ENCODE results near the gene ACOT7. TPM values are rescaled to one million over a fixed set of nuclear protein-coding genes. Genes with fewer than 3 reads are reported as not detected.
"Not testable (repeated sequence)": the region's sequence is repeated elsewhere in the genome, so short reads cannot be mapped to it uniquely, and the experiment has no call there.

ACOT7 gene
- total and polyA plus RNA-seq, 12 donors: 4.0 to 40.4 (median 8.6) TPM

DNA sequence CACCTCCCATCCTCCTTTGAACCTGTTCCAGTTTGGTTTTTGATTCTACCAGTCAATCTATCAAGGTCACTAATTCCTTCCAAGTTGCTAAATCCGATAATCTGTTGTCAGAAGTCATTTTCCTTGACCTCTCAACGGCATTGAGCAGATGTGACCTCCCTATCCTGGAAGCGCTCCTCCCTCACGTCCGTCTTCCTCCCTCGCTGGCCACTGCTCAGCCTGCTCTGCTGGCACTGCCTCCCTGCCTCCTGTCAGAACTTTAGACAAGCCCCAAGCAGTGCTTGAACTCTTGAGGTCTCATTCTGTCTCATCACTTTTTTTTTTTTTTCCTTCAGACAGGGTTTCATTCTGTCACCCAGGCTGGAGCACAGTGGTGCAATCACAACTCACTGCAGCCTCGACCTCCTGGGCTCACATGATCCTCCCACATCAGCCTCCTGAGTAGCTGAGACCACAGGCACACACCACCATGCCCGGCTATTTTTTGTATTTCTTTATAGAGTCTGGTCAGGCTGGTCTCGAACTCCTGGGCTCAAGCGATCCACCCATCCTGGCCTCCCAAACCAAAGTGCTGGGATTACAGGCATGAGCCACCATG lies 4.4 kb upstream of the ACOT7 start:
- H3K4me3 ChIP-seq: no peak overlapping the region
- DNase-seq: no peak
- TF ChIP-seq, protein P1, sequence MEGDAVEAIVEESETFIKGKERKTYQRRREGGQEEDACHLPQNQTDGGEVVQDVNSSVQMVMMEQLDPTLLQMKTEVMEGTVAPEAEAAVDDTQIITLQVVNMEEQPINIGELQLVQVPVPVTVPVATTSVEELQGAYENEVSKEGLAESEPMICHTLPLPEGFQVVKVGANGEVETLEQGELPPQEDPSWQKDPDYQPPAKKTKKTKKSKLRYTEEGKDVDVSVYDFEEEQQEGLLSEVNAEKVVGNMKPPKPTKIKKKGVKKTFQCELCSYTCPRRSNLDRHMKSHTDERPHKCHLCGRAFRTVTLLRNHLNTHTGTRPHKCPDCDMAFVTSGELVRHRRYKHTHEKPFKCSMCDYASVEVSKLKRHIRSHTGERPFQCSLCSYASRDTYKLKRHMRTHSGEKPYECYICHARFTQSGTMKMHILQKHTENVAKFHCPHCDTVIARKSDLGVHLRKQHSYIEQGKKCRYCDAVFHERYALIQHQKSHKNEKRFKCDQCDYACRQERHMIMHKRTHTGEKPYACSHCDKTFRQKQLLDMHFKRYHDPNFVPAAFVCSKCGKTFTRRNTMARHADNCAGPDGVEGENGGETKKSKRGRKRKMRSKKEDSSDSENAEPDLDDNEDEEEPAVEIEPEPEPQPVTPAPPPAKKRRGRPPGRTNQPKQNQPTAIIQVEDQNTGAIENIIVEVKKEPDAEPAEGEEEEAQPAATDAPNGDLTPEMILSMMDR (IDR thresholded peaks at IDR 0.05): no peak
- ATAC-seq: no peak
- H3K27me3 ChIP-seq: no peaks in the 10 kb centered on the region
- no peaks in the 10 kb centered on the region for H3K36me3 ChIP-seq
- H3K27ac ChIP-seq: no peak overlapping the region
- peaks cover 0 to 7% (median 5%) of the 10 kb centered on the region in 9 donors for H3K4me1 ChIP-seq
- intact Hi-C loops (cut with DNase I): loop anchor here in 3 of 10 donors (5.0 to 10.0 kb wide), 2 partner anchors 36 to 143 kb away; no protein-coding TSS in a partner anchor
- 63 to 71% methylated on average over 10 of the region's 10 CpGs for WGBS, 2 donors
- H3K9me3 ChIP-seq: no peaks in the 10 kb centered on the region

DNA sequence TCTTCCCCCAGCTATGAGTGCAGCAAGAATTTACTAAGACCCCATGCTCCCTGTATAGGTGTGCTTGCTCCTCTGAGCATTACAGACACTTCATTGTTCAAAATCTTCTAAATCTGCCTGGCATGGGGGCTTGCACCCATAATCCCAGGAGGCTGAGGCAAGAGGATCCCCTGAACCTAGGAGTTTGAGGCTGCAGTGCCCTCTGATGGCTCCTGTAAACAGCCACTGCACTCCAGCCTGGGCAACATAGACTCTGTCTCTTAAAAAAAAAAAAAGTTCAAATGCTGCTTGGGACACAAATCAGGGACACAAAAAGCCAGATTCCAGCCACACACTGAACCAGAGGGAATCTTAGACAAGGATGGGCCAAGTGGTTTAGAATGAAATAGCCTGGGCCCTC lies 3.4 kb upstream of the ACOT7 start:
- DNase-seq (no peak), ATAC-seq (no peak)
- TF ChIP-seq, protein P1 (IDR thresholded peaks at IDR 0.05): no peak
- no peaks in the 10 kb centered on the region for H3K27me3 ChIP-seq
- no peak overlapping the region for H3K27ac ChIP-seq
- H3K4me3 ChIP-seq: no peak overlapping the region
- intact Hi-C loops (cut with DNase I): loop anchor here in 3 of 10 donors (5.0 to 10.0 kb wide), 2 partner anchors 35 to 142 kb away; no protein-coding TSS in a partner anchor
- H3K9me3 ChIP-seq: no peaks in the 10 kb centered on the region
- H3K36me3 ChIP-seq: no peaks in the 10 kb centered on the region
- H3K4me1 ChIP-seq: peaks cover 5 to 15% (median 13%) of the 10 kb centered on the region in 9 donors

DNA sequence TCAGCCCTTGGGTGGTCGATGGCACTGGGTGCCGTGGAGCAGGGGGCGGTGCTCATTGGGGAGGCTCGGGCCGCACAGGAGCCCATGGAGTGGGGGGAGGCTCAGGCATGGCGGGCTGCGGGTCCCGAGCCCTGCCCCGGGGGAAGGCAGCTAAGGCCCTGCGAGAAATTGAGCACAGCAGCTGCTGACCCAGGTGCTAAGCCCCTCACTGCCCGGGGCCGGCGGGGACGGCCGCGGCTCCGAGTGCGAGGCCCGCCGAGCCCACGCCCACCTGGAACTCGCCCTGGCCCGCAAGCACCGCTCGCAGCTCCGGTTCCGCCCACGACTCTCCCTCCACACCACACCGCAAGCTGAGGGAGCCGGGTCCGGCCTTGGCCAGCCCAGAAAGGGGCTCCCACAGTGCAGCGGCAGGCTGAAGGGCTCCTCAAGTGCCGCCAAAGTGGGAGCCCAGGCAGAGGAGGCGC lies 2.2 kb upstream of the ACOT7 start:
- intact Hi-C loops (cut with DNase I): loop anchor here in 3 of 10 donors (5.0 to 10.0 kb wide), 2 partner anchors 34 to 141 kb away; no protein-coding TSS in a partner anchor
- not testable (repeated sequence) for DNase-seq, H3K27me3 ChIP-seq, H3K9me3 ChIP-seq, H3K4me3 ChIP-seq, H3K27ac ChIP-seq, ATAC-seq, H3K36me3 ChIP-seq
- H3K4me1 ChIP-seq: peaks cover 5 to 16% (median 13%) of the 10 kb centered on the region in 9 donors
- WGBS, 2 donors: 94 to 95% methylated on average over 25 to 34 of the region's 34 CpGs

DNA sequence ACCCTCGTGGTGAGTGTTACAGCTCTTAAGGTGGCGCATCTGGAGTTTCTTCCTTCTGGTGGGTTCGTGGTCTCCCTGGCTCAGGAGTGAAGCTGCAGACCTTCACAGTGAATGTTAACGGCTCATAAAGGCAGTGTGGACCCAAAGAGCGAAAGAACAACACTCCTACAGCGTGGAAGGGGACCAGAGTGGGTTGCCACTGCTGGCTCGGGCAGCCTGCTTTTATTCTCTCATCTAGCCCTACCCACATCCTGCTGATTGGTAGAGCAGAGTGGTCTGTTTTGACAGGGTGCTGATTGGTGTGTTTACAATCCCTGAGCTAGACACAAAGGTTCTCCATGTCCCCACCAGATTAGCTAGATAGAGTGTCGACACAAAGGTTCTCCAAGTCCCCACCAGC lies 1.6 kb upstream of the ACOT7 start:
- not testable (repeated sequence) for H3K4me3 ChIP-seq, DNase-seq, H3K36me3 ChIP-seq, H3K27me3 ChIP-seq, H3K9me3 ChIP-seq, H3K27ac ChIP-seq, ATAC-seq
- peaks cover 5 to 16% (median 13%) of the 10 kb centered on the region in 9 donors for H3K4me1 ChIP-seq
- 91 to 94% methylated on average over 8 of the region's 8 CpGs for WGBS, 2 donors
- intact Hi-C loops (cut with DNase I): loop anchor here in 3 of 10 donors (5.0 to 10.0 kb wide), 2 partner anchors 33 to 140 kb away; no protein-coding TSS in a partner anchor

DNA sequence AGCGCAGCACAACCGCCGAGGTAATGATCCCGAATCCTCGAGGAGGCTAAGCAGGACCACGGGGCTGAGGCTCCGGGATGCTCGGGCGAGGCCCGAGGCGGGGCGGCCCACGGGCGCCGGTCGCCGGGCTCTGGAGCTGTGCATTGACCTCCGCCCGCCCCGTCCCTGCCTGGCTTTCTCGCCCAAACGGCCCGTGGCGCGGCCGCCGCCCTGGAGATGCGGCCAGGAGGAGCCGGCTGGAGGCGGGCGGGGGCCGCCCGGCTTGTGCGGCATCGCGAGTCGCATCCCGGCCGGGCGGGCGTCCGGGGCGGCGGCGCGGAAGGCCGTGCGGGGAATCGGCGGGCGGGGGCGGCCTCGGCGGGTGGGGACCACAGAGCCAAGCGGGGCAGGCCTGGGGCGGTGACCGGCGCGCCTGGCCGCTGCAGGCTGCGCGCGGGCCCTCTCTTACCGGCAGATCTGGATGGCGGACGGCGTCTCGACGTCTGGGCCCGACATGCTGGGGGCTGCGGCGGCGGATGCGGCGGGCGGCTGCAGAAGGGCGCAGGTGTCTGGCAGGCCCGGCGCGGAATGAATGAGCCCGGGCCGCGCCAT lies 663 bp downstream of the ACOT7 start:
- ATAC-seq (peak in 5 of 8 donors; percentile 1 to 22 (median 18)), DNase-seq (no peak)
- Histone ChIP-seq H3K27me3 (no peaks in the 10 kb centered on the region), H3K4me3 (peak overlapping the region; percentile 37 to 76 (median 66)), H3K27ac (peak overlapping the region in 9 of 10 donors; percentile 86 to 99 (median 97)), H3K4me1 (peaks cover 5 to 16% (median 13%) of the 10 kb centered on the region in 9 donors), H3K36me3 (no peaks in the 10 kb centered on the region), H3K9me3 (no peaks in the 10 kb centered on the region)
- TF ChIP-seq, protein P1 (IDR thresholded peaks at IDR 0.05): no peak
- WGBS, 2 donors: 1% methylated on average over 26 to 83 of the region's 83 CpGs
- intact Hi-C loops (cut with DNase I): loop anchor here in 4 of 10 donors (5.0 to 10.0 kb wide), 4 partner anchors 36 to 156 kb away; partner anchors contain the start of gene ICMT (in 1 of the 4)

All from heart right ventricle (tissue), 16 donors.